HEK293T (cell line): Measurements from ENCODE around the gene PARVA.
A peak's percentile ranks its signal among the peaks of the same experiment; 100 is the strongest.

Source experiments
- CTCF ChIA-PET: fragments of 350-600 bp; formaldehyde crosslinking; extraction: SDS; loops from one replicate; lab custom pipeline; 2021; ENCODE audit warnings: antibody characterized with exemption, inconsistent platforms; lab: Yijun Ruan, JAX
- POLR2A ChIA-PET: fragments of 350-600 bp; formaldehyde crosslinking; extraction: SDS; loops from one replicate; lab custom pipeline; 2020; ENCODE audit warnings: antibody characterized with exemption, inconsistent platforms; lab: Yijun Ruan, JAX
- DNase-seq: peaks from one replicate; pipeline ENCODE4 v3.0.0; 2012; ENCODE audit warnings: mixed read lengths; ENCODE audit errors: extremely low spot score
- ARNT ChIP-seq: fragments of 450-650 bp; IDR thresholded peaks from 2 replicates; pipeline ENCODE4 v1.6.1; 2017; ENCODE audit warnings: mild to moderate bottlenecking
- BHLHE40 ChIP-seq: fragments of 450-650 bp; IDR thresholded peaks from 2 replicates; pipeline ENCODE4 v1.6.1; 2016; ENCODE audit warnings: mild to moderate bottlenecking, moderate library complexity, borderline replicate concordance
- CTBP1 ChIP-seq: fragments of 450-650 bp; IDR thresholded peaks from 2 replicates; pipeline ENCODE4 v1.6.1; 2016; ENCODE audit warnings: borderline replicate concordance
- ELF4 ChIP-seq: fragments of 450-650 bp; IDR thresholded peaks from 2 replicates; pipeline ENCODE4 v1.6.1; 2017; ENCODE audit warnings: antibody characterized with exemption
- FOXA1 ChIP-seq: fragments of 450-650 bp; IDR thresholded peaks from 2 replicates; pipeline ENCODE4 v1.6.1; 2016; ENCODE audit warnings: mild to moderate bottlenecking
- FOXK2 ChIP-seq: fragments of 450-650 bp; IDR thresholded peaks from 2 replicates; pipeline ENCODE4 v1.6.1; 2016; ENCODE audit warnings: mild to moderate bottlenecking
- FOXM1 ChIP-seq: fragments of 450-650 bp; IDR thresholded peaks from 2 replicates; pipeline ENCODE4 v1.6.1; 2017; ENCODE audit warnings: mild to moderate bottlenecking, borderline replicate concordance
- HDGF ChIP-seq: fragments of 450-650 bp; IDR thresholded peaks from 2 replicates; pipeline ENCODE4 v1.6.1; 2017; ENCODE audit warnings: antibody characterized with exemption, borderline replicate concordance
- L3MBTL2 ChIP-seq: fragments of 450-650 bp; conservative IDR thresholded peaks from 2 replicates; pipeline ENCODE4 v1.6.1; 2016; ENCODE audit warnings: mild to moderate bottlenecking
- LEF1 ChIP-seq: fragments of 450-650 bp; IDR thresholded peaks from 2 replicates; pipeline ENCODE4 v1.6.1; 2017; ENCODE audit warnings: mild to moderate bottlenecking, borderline replicate concordance
- NFRKB ChIP-seq: fragments of 450-650 bp; IDR thresholded peaks from 2 replicates; pipeline ENCODE4 v1.6.1; 2016; ENCODE audit warnings: mild to moderate bottlenecking, moderate library complexity
- PKNOX1 ChIP-seq: fragments of 450-650 bp; IDR thresholded peaks from 2 replicates; pipeline ENCODE4 v1.6.1; 2016
- SP1 ChIP-seq: fragments of 450-650 bp; IDR thresholded peaks from 2 replicates; pipeline ENCODE4 v1.6.1; 2017
- SUZ12 ChIP-seq: fragments of 450-650 bp; IDR thresholded peaks from 2 replicates; pipeline ENCODE4 v1.6.1; 2016; ENCODE audit warnings: mild to moderate bottlenecking
- TARDBP ChIP-seq: fragments of 450-650 bp; IDR thresholded peaks from 2 replicates; pipeline ENCODE4 v1.6.1; 2016
- ZNF384 ChIP-seq: fragments of 450-650 bp; IDR thresholded peaks from 2 replicates; pipeline ENCODE4 v1.6.1; 2016

The PARVA gene

GRCh38 chr11:12410006-12410728, 32.8 kb downstream of the PARVA start:
- DNase-seq, result no peak
- no peak for TF ChIP-seq L3MBTL2
- TF ChIP-seq ELF4, result no peak
- TF ChIP-seq FOXA1, result no peak
- TF ChIP-seq ZNF384, result no peak
- TF ChIP-seq SUZ12, result no peak
- TF ChIP-seq FOXM1, result no peak
- TF ChIP-seq LEF1, result no peak
- TF ChIP-seq NFRKB, result no peak
- TF ChIP-seq PKNOX1, result no peak
- TF ChIP-seq HDGF, result no peak
- no peak for TF ChIP-seq CTBP1
- no peak for TF ChIP-seq BHLHE40
- POLR2A ChIA-PET, result no interaction called here
- CTCF ChIA-PET, result no interaction called here

GRCh38 chr11:12411393-12411792, 34.0 kb downstream of the PARVA start:
- ChIA-PET POLR2A (no interaction called here), CTCF (interaction anchor here (0.7 to 1.3 kb wide), 3 partner anchors 41 to 477 kb away, joined by 3 to 8 read pairs (median 5); no protein-coding TSS in a partner anchor)
- no peak for DNase-seq
- TF ChIP-seq FOXA1, result no peak
- TF ChIP-seq SP1, result no peak

GRCh38 chr11:12411806-12412727, 34.7 kb downstream of the PARVA start:
- ChIA-PET CTCF (interaction anchor here (0.7 to 1.3 kb wide), 5 partner anchors 15 to 796 kb away, joined by 3 to 8 read pairs (median 5); no protein-coding TSS in a partner anchor), POLR2A (no interaction called here)
- no peak for TF ChIP-seq CTBP1
- no peak for TF ChIP-seq HDGF
- no peak for TF ChIP-seq SP1
- no peak for TF ChIP-seq FOXK2
- TF ChIP-seq SUZ12, result no peak
- no peak for TF ChIP-seq ZNF384
- TF ChIP-seq FOXA1, result no peak
- TF ChIP-seq L3MBTL2, result no peak
- no peak for TF ChIP-seq LEF1
- no peak for TF ChIP-seq TARDBP
- TF ChIP-seq ARNT, result no peak
- TF ChIP-seq FOXM1, result no peak
- no peak for TF ChIP-seq ELF4
- no peak for TF ChIP-seq NFRKB
- no peak for TF ChIP-seq PKNOX1
- no peak for TF ChIP-seq BHLHE40
- DNase-seq, result peak; percentile 78

- no peak for DNase-seq
- CTCF ChIA-PET, result interaction anchor here (1.1 kb wide), 1 partner anchor 14 kb away, joined by 3 read pairs; no protein-coding TSS in a partner anchor
- TF ChIP-seq PKNOX1 (0 out of 2 replicates have a peak, but pooled peaks have one; percentile 6), BHLHE40 (no peak), SP1 (no peak), CTBP1 (no peak)
- POLR2A ChIA-PET, result no interaction called here
Observed at GRCh38 chr11:12413141-12414052, 36.0 kb downstream of the PARVA start.

GRCh38 chr11:12414611-12415010, 37.2 kb downstream of the PARVA start:
- CTCF ChIA-PET, result no interaction called here
- no peak for TF ChIP-seq BHLHE40
- no peak for TF ChIP-seq L3MBTL2
- TF ChIP-seq SUZ12, result no peak
- TF ChIP-seq ZNF384, result no peak
- no peak for TF ChIP-seq NFRKB
- no peak for TF ChIP-seq HDGF
- TF ChIP-seq ELF4, result no peak
- no peak for TF ChIP-seq CTBP1
- no peak for TF ChIP-seq SP1
- TF ChIP-seq LEF1, result no peak
- TF ChIP-seq FOXA1, result no peak
- POLR2A ChIA-PET, result no interaction called here
- no peak for DNase-seq
